ENCODE results near the gene FAM174C.

GRCh38 chr19:1228161-1228957 is 47.0 kb upstream of the FAM174C start:
- TF ChIP-seq POLR2A (IDR thresholded peaks at IDR 0.05; ENCODE audit: low read depth) = no peak
- no peak for TF ChIP-seq CTCF (IDR thresholded peaks at IDR 0.05)
- no peak for TF ChIP-seq POLR2AphosphoS5 (IDR thresholded peaks at IDR 0.05)
- TF ChIP-seq EP300 (IDR thresholded peaks at IDR 0.05) = no peak
